Coronary artery (tissue), 2 donors: ENCODE results near the gene MRGPRF.

Source experiments
- DNase-seq: peaks from one replicate; pipeline ENCODE4 v3.0.0-alpha.2; 2017; ENCODE audit warnings: low spot score
- H3K27ac ChIP-seq, 2 donors: fragments of 200-600 bp; sonication (generic); one replicate each; pipeline ENCODE4 v1.5.1; 2016 to 2019
- H3K4me3 ChIP-seq: fragments of 200-600 bp; sonication (generic); 2 replicates; pipeline ENCODE4 v1.5.1; 2016; ENCODE audit warnings: mild to moderate bottlenecking, moderate library complexity
- CTCF ChIP-seq: fragments of 200-600 bp; sonication (generic); IDR thresholded peaks from one replicate; pipeline ENCODE4 v1.5.1; 2019; ENCODE audit warnings: antibody characterized with exemption

The MRGPRF gene

GRCh38 chr11:69053546-69054396 lies 40.7 kb upstream of the MRGPRF start:
- Histone ChIP-seq H3K4me3 (no peak overlapping the region), H3K27ac (no peak overlapping the region)
- no peak for DNase-seq
- no peak for TF ChIP-seq CTCF

- no peak for DNase-seq
- Histone ChIP-seq H3K27ac (no peak overlapping the region), H3K4me3 (no peak overlapping the region)
- no peak for TF ChIP-seq CTCF
Observed at GRCh38 chr11:69053169-69053477, 40.1 kb upstream of the MRGPRF start.

- TF ChIP-seq CTCF, result no peak
- no peak for DNase-seq
- Histone ChIP-seq H3K4me3 (no peak overlapping the region), H3K27ac (peak overlapping the region in 1 of 2 donors; percentile 17)
Observed at GRCh38 chr11:69052343-69053168, 39.5 kb upstream of the MRGPRF start.

GRCh38 chr11:69051381-69052342 lies 38.6 kb upstream of the MRGPRF start:
- no peak overlapping the region for H3K4me3 ChIP-seq
- DNase-seq, result no peak
- no peak for TF ChIP-seq CTCF
- peak overlapping the region in 1 of 2 donors; percentile 17 for H3K27ac ChIP-seq

GRCh38 chr11:69050592-69051380 lies 37.7 kb upstream of the MRGPRF start:
- peak overlapping the region in 1 of 2 donors; percentile 95 for H3K27ac ChIP-seq
- H3K4me3 ChIP-seq, result peak overlapping the region; percentile 21

More at GRCh38 chr11:69050592-69051380, 37.7 kb upstream of the MRGPRF start:
- no peak for DNase-seq
- no peak for TF ChIP-seq CTCF
